Stimulated activated CD8-positive, alpha-beta memory T cell treated with anti-CD3 and anti-CD28 coated beads, Interleukin-12 subunit alpha, Interleukin-12 subunit beta, amount 100 ng/mL, for 1 hour (primary cell): ENCODE measurements around the gene SYT12.

Source experiments
- DNase-seq: peaks from one replicate; pipeline ENCODE4 v3.0.0-alpha.2; 2020; ENCODE audit warnings: low read depth

SYT12 gene

GRCh38 chr11:67030976-67031375, 8.0 kb downstream of the SYT12 start:
- no peak for DNase-seq

GRCh38 chr11:67031791-67032561, 9.0 kb downstream of the SYT12 start:
- no peak for DNase-seq

GRCh38 chr11:67032830-67033551, 10.1 kb downstream of the SYT12 start:
- DNase-seq, result no peak

- no peak for DNase-seq
These were observed 10.8 kb downstream of the SYT12 start for GRCh38 chr11:67033661-67034166.

- no peak for DNase-seq
These were observed 11.4 kb downstream of the SYT12 start for GRCh38 chr11:67034350-67034749.

- DNase-seq, result no peak
These were observed 17.2 kb downstream of the SYT12 start for GRCh38 chr11:67040147-67040546.

GRCh38 chr11:67041602-67042001, 18.7 kb downstream of the SYT12 start:
- DNase-seq, result no peak

GRCh38 chr11:67043572-67044349, 20.8 kb downstream of the SYT12 start:
- DNase-seq, result no peak

GRCh38 chr11:67044496-67044895, 21.6 kb downstream of the SYT12 start:
- DNase-seq, result no peak

GRCh38 chr11:67045314-67045713, 22.4 kb downstream of the SYT12 start:
- no peak for DNase-seq

GRCh38 chr11:67048515-67049130, 25.7 kb downstream of the SYT12 start:
- no peak for DNase-seq

GRCh38 chr11:67050139-67050538, 27.2 kb downstream of the SYT12 start:
- no peak for DNase-seq

GRCh38 chr11:67051180-67051893, 28.4 kb downstream of the SYT12 start:
- DNase-seq, result no peak

GRCh38 chr11:67051945-67052488, 29.1 kb downstream of the SYT12 start:
- no peak for DNase-seq

GRCh38 chr11:67052891-67053290, 30.0 kb downstream of the SYT12 start:
- DNase-seq, result no peak

GRCh38 chr11:67053896-67054329, 31.0 kb downstream of the SYT12 start:
- no peak for DNase-seq

GRCh38 chr11:67054346-67054835, 31.5 kb downstream of the SYT12 start:
- no peak for DNase-seq

- no peak for DNase-seq
These were observed 32.0 kb downstream of the SYT12 start for GRCh38 chr11:67054836-67055523.

GRCh38 chr11:67055812-67056211, 32.9 kb downstream of the SYT12 start:
- no peak for DNase-seq
